Measurements from ENCODE around the gene ANKRD7.
A peak's percentile ranks its signal among the peaks of the same experiment; 100 is the strongest.

The ANKRD7 gene

DNA sequence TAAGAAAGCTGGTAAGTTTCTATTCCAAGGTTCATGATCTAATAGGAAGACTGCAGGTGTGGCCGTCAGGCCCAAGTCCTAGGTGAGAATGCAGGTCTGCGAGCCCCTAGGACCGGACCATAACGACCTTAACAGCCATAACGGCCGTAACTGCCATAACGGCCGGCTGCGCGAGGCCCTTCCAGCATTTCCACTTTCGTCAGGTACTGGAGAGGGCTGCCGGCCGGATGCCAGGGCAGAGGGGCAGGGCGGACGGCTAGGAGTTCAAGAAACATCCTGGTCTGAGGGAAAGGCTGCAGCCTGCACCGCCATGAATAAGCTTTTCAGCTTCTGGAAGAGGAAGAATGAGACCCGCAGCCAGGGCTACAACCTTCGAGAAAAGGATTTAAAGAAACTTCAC is at the start of gene ANKRD7:
Gene ANKRD7, plus strand, starts transcription at position 184 of the 400 bp plus-strand sequence. Its CDS starts 127 bp downstream, at position 311.
- DNase-seq = no peak

- no peak for DNase-seq
Observed at GRCh38 chr7:118175740-118176139, 48.8 kb upstream of the ANKRD7 start.

- DNase-seq = no peak
Observed at GRCh38 chr7:118179191-118179590, 45.3 kb upstream of the ANKRD7 start.

GRCh38 chr7:118182593-118183427 is 41.7 kb upstream of the ANKRD7 start:
- DNase-seq = no peak

- no peak for DNase-seq
Observed at GRCh38 chr7:118183428-118183785, 41.1 kb upstream of the ANKRD7 start.

- peak; percentile 90 for DNase-seq
Observed at GRCh38 chr7:118183786-118184564, 40.5 kb upstream of the ANKRD7 start, which contains the start of gene LSM8. Gene LSM8 (plus strand): TSS chr7:118184164. CDS start chr7:118184224, 60 bp downstream.

- DNase-seq = no peak
Observed at GRCh38 chr7:118184565-118184940, 40.0 kb upstream of the ANKRD7 start.

GRCh38 chr7:118185163-118185860 is 39.2 kb upstream of the ANKRD7 start:
- DNase-seq = no peak

DNA sequence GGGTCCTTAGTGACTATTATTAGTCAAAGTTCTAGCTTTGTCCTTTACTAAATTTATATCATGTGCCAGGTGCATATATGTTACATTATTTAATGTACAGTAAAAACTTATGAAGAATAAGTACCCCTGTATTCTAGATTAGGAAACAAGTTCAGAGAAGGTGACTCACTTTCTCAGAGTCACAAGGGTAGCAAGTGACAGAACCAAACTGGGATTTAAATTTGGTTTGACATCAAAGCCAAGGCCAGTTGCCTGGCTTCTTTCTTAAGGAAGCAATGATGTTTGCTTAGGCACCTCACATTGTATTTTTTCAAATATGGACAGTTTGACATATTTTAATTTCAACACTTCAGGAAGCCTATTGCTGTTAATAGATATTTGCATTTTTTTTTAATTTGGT is 38.0 kb upstream of the ANKRD7 start:
- DNase-seq = no peak

GRCh38 chr7:118194571-118194970 is 29.9 kb upstream of the ANKRD7 start:
- no peak for DNase-seq

DNA sequence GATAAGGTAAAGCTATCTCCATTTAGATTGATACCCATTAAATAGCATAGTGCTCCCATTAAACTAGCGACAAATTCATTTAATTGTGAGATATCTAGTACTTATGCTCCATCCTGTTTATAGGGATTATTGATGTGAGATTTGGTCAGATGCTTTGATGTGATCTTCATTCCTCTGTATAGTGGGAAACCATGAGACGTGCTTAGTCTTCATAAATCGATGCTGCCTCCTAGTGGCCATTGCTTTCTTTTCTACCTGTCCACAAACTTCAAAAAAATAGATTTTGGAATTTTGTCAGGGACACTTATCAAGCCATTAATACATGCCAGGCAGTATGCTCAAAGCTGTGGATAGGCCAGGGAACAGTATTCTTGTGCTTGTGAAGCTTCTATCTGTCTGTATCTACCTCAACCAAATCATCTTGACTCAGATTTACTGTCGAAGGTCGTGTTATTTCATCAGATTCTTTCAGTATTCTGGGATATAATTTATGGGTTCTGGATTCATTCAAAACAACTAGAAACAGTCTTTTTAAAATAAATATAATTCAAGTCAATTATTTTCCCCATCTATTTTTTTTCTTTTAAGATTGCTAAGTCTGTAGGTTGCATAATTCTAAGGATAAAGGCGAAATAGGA is 28.5 kb upstream of the ANKRD7 start:
- no peak for DNase-seq

GRCh38 chr7:118202061-118202460 is 22.4 kb upstream of the ANKRD7 start:
- DNase-seq = no peak

DNA sequence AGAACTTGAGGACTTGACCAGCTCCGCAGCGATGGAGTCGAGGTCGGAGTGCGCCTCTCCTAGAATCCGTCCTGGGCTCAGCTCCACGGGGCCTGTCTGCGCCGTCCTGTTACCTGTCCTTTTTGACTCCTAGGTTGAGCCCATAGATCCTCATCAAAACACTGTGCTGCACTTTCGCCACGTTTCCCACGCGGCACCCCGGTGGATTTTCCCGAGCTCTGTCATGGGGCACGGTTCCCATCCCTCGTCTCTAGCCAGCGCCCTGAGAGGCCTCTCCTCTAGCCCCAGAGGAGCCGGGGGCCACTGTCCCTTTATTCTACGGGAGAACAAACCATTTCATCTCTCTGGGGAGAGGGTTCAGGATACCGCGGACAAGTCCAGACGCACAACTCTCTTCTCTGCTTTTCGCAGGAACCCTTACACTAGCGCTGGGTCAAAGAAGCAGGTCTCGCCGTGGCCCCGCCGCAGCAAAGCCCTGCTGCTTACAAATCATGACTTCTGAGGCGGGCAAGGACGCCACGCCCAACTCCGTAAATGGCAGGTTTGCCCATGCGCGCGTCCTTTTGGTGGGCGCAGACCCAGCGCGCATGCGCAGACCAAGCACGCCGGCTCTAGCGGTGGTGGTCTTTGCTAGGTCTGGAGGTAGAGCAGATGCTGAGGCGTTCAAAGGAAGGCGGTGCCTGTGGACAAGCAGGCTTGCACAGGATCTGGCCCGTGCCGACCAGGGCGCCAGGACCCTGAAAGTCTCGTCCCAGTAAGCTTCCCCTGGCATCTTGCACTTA is 10.3 kb upstream of the ANKRD7 start:
- DNase-seq = no peak

DNA sequence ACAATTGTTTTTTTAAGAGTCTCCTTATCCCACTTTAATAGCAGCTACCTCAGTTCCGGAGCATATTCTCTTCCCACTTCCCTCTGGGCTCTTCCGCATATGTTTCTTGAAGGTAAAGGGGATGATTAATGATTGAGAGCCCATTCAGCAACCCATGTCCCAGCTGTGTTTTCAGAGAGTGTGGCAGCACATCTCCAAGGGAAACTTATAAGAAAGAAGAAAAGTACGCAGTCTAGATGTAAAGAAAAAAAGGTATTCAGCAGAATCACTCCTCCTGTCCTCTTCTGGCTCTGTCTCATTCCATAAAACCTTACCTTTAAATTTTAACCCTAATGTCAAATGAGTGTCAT is 9.7 kb upstream of the ANKRD7 start:
- no peak for DNase-seq

DNA sequence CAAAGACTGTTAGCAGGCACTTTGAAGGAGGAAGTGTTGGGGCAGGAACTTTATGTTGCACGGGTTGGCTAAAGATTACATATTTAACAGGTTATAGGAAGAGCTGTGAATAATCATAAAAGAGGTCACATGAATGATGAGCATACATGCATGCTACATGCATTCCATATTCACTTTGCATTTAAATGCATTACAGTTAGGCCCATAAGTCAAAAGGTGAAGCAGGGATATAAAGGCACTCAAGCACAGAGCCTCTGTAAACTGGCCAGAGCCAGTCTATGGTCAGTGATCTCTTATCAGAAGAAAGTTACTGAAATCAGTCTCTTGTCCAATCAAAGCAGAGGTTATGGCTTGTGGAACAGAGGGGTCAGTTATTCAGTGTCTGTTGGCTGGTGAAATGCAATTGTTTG is 7.3 kb upstream of the ANKRD7 start:
- DNase-seq = no peak

DNA sequence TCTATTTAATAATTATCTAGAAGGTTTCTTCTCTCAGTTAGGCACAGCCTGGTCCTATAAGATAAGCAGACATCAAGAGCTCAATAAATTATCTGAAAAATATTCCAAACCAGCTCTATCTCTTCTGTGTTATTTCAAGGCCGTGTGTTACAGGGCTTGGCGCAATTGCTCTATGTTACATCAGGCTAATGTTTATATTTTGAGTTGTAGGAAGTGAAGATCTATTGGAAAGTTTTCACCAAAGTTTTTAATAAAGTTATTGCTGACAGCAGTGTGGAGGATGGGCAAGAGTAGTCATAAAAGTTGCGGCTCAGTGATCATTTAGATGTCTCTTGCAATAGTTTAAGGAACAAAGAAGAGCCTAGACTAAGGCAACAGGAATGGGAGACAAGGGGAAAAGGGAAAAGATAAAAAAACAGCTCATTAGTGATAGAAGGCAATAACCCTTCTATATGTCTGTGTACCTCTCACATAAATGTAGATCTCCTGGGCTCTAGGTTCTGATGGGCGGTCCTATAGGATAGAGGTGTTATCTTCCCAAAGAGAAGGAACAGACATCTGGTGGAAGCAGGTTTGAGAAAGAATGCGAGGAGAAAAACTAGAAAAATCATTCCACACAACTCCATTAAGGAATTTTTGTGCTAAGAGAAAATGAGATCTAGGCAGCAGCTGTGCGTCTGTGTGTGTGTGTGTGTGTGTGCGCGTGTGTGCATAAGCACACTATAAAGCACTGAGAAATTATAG is 5.9 kb upstream of the ANKRD7 start:
- no peak for DNase-seq

DNA sequence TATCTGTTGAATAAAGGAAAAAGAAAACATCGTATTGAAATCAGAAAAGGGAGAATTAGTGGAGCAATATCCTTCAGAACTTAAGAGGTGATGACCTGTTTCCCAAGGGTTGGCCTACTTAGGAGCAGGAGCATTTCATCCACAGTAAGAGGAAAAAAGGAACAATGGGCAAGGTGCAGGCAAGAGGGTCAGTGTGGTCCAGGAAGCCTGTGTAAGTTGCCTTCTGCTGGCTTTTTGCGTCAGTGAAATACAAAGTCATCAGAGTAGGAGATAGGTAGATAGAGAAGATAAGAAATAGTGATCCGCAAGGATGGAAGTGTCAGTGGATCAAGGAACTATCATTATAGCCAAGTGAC is 5.4 kb upstream of the ANKRD7 start:
- DNase-seq = no peak

DNA sequence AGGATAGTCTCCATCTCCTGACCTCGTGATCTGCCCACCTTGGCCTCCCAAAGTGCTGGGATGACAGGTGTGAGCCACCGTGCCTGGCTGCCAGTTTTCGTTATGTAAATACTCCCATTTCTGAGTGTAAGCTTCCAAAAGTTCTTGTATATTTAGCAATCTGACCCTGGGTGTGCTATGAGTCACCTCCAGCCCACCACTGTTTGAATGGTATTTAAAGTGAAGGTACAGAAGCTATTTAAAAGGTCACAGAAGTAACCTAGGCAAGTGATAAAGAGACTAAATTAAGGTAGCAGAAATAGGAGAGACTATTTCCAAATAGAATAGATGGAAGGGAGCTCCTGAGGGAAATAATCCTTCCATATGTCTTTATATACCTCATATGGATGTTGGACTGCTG is 3.9 kb upstream of the ANKRD7 start:
- DNase-seq = no peak

- no peak for DNase-seq
Observed at GRCh38 chr7:118222591-118222990, 1.9 kb upstream of the ANKRD7 start.

DNA sequence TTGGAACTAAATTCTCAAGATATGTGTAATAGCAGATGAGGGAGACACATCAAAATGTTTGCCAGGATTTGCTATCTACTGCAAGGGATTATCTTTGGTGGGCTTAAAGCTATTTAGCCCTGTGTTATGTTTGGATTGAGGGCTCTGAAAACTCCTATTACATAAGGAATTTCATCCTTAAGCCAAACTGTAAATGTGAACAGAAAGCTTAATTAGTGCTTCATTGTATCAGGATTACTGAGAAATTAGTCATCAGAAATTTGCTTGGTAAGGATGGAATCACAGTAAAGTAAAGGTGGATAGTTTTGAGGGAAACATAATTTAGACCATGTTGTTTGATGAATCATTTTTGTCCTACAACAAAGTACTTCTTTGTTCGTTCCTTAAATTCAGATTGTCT is 8.3 kb downstream of the ANKRD7 start:
- DNase-seq = no peak

DNA sequence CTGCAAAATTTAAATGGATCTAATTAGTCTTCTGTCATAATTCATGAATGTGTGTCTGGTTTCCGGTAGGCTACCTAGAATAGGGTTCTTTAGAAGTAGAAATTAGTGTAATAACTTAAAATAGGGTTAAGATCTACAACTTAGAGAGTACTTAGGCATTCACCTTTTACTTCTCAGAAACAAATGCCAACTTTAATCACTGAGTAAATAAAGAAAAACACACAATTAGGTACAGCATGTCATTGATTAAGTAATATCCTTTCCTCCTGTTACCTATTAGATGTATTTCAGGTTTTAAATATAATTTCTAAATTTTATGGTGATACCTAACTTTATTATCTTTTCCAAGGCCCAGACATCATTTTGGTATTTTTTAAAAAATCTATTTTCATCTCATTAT is 9.3 kb downstream of the ANKRD7 start:
- DNase-seq = no peak

GRCh38 chr7:118239014-118239413 is 14.5 kb downstream of the ANKRD7 start:
- no peak for DNase-seq
